Prostate gland (tissue), 2 donors: Measurements from ENCODE around the gene DDX23. TPM values are rescaled to one million over a fixed set of nuclear protein-coding genes. Genes with fewer than 3 reads are reported as not detected.

Experiments used
- DNase-seq: peaks from one replicate; pipeline ENCODE4 v3.0.0-alpha.2; 2019; ENCODE audit warnings: low spot score
- H3K27ac ChIP-seq, 2 donors: fragments of 200-600 bp; sonication (generic); 2 replicates each; pipeline ENCODE4 v1.5.1; 2017 to 2019
- H3K27me3 ChIP-seq: fragments of 200-600 bp; sonication (generic); replicated peaks from 2 replicates; pipeline ENCODE4 v1.5.1; 2019; ENCODE audit not compliant: insufficient read depth
- H3K36me3 ChIP-seq, 2 donors: fragments of 200-600 bp; sonication (generic); 1 replicate in 1 of 2; 2 replicates in 1 of 2; pipeline versions ENCODE4 v1.5.1 to v1.8.1; 2017 to 2019
- H3K4me1 ChIP-seq: fragments of 200-600 bp; sonication (generic); replicated peaks from 2 replicates; pipeline ENCODE4 v1.5.1; 2019
- H3K4me3 ChIP-seq, 2 donors: fragments of 200-600 bp; sonication (generic); 2 replicates each; pipeline ENCODE4 v1.5.1; 2017 to 2019
- H3K9me3 ChIP-seq: fragments of 200-600 bp; sonication (generic); 2 replicates; pipeline ENCODE4 v1.5.1; 2017
- POLR2A ChIP-seq: fragments of 450-650 bp; IDR thresholded peaks from one replicate; pipeline ENCODE4 v1.6.1; 2016; ENCODE audit warnings: antibody characterized with exemption, mild to moderate bottlenecking
- POLR2AphosphoS5 ChIP-seq: sonication (generic); formaldehyde crosslinking; IDR thresholded peaks from one replicate; pipeline ENCODE4 v1.6.1; 2017; ENCODE audit warnings: antibody characterized with exemption
- WGBS: methylation state at CpG from one replicate; pipeline ENCODE4 v1.1.5; 2018; 5-methylcytosine and 5-hydroxymethylcytosine counted together
- intact Hi-C: fragments of 100-400 bp; cut with DNase I; formaldehyde crosslinking; loops from one replicate; pipeline ENCODE4 v1.14.2; 2022
- total RNA-seq, 2 donors: library from RNA; depleted of rRNA; stranded (reverse); fragments of >200 nt; gene quantifications; one replicate each; pipeline ENCODE4 v1.1.0, GENCODE V29; 2016
- TF ChIP-seq, protein P1 (sequence below), 4 experiments: fragments of 200-600 bp in 2 of 4; fragments of 450-650 bp in 2 of 4; sonication (generic) in 2 of 4; IDR thresholded peaks; 1 replicate in 3 of 4; 2 replicates in 1 of 4; pipeline ENCODE4 v1.5.1; 2016 to 2019; ENCODE audit warnings: antibody characterized with exemption in 4 of 4, mild to moderate bottlenecking in 2 of 4, moderate library complexity in 2 of 4

The DDX23 gene
- total RNA-seq, 2 donors from 2014 or later = 71.0 to 87.2 TPM

DNA sequence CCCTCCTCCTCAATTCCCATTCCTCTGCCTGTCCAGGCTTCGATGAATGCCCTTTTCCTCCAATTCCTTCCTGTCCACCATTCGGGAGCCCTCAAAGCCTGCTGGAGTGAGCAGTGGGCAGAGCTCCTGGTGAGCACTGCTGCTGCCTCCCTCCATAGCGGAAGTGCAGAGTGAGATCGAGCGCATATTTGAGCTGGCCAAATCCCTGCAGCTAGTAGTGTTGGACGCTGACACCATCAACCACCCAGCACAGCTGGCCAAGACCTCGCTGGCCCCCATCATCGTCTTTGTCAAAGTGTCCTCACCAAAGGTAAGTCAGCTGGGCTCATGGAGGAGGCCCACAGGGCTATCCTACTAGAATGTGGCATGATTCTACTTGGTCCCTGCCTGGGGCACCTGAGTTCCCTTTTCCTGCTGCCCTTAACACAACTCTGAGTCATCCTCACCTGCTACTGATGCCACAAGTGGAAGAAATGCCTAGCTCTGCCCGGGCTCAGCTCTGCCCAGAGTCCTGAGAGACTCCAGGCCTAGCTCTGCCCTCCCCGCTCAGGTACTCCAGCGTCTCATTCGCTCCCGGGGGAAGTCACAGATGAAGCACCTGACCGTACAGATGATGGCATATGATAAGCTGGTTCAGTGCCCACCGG lies 25.6 kb downstream of the DDX23 start:
- Histone ChIP-seq H3K27me3 (no peaks in the 10 kb centered on the region), H3K27ac (no peak overlapping the region), H3K4me3 (no peak overlapping the region), H3K9me3 (no peaks in the 10 kb centered on the region), H3K4me1 (no peaks in the 10 kb centered on the region), H3K36me3 (peaks cover 4 to 20% of the 10 kb centered on the region in 2 donors)
- WGBS = 73% methylated on average over 15 of the region's 15 CpGs
- TF ChIP-seq, protein P1, sequence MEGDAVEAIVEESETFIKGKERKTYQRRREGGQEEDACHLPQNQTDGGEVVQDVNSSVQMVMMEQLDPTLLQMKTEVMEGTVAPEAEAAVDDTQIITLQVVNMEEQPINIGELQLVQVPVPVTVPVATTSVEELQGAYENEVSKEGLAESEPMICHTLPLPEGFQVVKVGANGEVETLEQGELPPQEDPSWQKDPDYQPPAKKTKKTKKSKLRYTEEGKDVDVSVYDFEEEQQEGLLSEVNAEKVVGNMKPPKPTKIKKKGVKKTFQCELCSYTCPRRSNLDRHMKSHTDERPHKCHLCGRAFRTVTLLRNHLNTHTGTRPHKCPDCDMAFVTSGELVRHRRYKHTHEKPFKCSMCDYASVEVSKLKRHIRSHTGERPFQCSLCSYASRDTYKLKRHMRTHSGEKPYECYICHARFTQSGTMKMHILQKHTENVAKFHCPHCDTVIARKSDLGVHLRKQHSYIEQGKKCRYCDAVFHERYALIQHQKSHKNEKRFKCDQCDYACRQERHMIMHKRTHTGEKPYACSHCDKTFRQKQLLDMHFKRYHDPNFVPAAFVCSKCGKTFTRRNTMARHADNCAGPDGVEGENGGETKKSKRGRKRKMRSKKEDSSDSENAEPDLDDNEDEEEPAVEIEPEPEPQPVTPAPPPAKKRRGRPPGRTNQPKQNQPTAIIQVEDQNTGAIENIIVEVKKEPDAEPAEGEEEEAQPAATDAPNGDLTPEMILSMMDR (IDR thresholded peaks at IDR 0.05) = no peak
- TF ChIP-seq POLR2AphosphoS5 (no peak), POLR2A (no peak)
- no peak for DNase-seq
- intact Hi-C loops = no loop called here

DNA sequence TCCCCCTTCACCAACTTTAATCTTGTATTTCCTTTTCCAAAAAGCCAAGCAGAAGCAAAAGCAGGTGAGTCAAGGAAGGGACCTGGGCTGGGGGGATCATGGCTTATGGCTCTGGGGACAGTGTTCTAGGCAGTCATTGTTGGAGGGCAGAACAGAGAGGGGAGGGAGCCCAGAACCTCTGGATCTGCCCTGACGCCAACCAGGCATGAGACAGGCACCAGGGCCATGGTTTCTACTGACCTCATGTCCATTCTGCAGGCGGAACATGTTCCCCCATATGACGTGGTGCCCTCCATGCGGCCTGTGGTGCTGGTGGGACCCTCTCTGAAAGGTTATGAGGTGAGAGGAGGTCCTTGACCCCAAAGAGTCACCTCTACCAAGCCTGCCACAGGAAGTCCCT lies 27.1 kb downstream of the DDX23 start:
- intact Hi-C loops = no loop called here
- Histone ChIP-seq H3K36me3 (peaks cover 0 to 6% of the 10 kb centered on the region in 2 donors), H3K4me3 (no peak overlapping the region), H3K27me3 (no peaks in the 10 kb centered on the region), H3K27ac (no peak overlapping the region), H3K4me1 (no peaks in the 10 kb centered on the region), H3K9me3 (no peaks in the 10 kb centered on the region)
- WGBS = 98% methylated on average over 4 of the region's 4 CpGs
- no peak for DNase-seq
- TF ChIP-seq POLR2A (no peak), POLR2AphosphoS5 (no peak)
- TF ChIP-seq, protein P1 (IDR thresholded peaks at IDR 0.05) = no peak

DNA sequence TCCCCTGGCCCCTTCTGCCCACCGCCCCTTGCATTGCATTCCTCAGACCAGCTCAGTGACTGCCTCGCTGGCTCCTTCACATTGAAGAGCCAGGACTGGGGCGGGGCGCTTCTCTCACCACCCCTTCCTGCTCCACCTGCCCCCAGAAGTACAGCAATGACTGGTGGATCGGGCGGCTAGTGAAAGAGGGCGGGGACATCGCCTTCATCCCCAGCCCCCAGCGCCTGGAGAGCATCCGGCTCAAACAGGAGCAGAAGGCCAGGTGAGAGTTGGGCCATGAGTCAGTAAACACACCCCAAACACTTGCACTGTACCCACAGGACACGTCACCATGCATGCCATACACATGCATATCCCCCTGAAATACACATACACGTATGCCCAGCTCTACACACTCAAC lies 27.9 kb downstream of the DDX23 start:
- 77% methylated on average over 12 of the region's 12 CpGs for whole genome bisulfite sequencing
- Histone ChIP-seq H3K36me3 (no peaks in the 10 kb centered on the region), H3K27me3 (no peaks in the 10 kb centered on the region), H3K9me3 (no peaks in the 10 kb centered on the region), H3K27ac (no peak overlapping the region), H3K4me1 (no peaks in the 10 kb centered on the region), H3K4me3 (no peak overlapping the region)
- intact Hi-C loops = no loop called here
- no peak for TF ChIP-seq POLR2AphosphoS5
- TF ChIP-seq POLR2A = no peak
- TF ChIP-seq, protein P1 (IDR thresholded peaks at IDR 0.05) = no peak
- DNase-seq = no peak

DNA sequence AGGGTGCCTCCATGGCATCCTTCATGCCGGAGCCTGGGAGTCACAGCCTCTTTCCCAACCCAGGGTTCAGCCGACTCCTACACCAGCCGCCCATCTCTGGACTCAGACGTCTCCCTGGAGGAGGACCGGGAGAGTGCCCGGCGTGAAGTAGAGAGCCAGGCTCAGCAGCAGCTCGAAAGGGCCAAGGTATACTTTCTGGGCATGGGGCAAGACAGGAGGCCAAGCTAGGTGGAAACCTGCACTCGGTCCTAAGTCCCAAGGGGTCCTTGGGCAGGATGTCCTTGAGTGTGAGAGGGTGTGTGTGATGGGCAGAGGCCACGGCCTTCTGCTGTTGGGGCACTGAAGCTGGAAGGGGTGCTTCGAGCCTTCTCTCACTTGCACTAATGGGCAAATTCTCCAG lies 28.7 kb downstream of the DDX23 start:
- Histone ChIP-seq H3K9me3 (no peaks in the 10 kb centered on the region), H3K36me3 (no peaks in the 10 kb centered on the region), H3K27ac (no peak overlapping the region), H3K4me3 (no peak overlapping the region), H3K4me1 (no peaks in the 10 kb centered on the region), H3K27me3 (no peaks in the 10 kb centered on the region)
- WGBS = 96% methylated on average over 11 of the region's 11 CpGs
- intact Hi-C loops = no loop called here
- TF ChIP-seq POLR2A (no peak), POLR2AphosphoS5 (no peak)
- TF ChIP-seq, protein P1 (IDR thresholded peaks at IDR 0.05) = no peak
- no peak for DNase-seq

DNA sequence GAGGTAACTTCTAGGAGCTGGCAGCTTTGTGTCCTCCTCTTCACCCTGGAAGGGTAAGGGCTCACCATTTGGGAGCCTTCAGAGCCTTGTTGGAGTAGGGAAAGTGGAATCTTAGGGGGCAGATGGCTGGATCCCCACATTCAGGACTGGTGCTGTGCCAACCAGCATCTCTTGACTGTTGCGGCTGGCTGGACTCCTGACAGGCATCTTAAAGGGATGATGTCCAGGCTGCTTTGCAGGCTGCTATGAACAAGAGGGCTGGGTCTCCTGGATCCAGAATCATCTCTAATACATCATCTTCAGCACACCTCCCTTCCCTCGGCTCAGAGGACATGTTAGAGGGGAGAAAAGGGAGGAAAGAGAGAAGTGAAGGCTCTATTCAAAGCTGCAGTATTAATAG lies 29.3 kb downstream of the DDX23 start:
- H3K27me3 ChIP-seq = no peaks in the 10 kb centered on the region
- no peaks in the 10 kb centered on the region for H3K9me3 ChIP-seq
- no peaks in the 10 kb centered on the region for H3K4me1 ChIP-seq
- no peak for DNase-seq
- WGBS = 62% methylated on average over 2 of the region's 2 CpGs
- intact Hi-C loops = no loop called here
- no peak overlapping the region for H3K4me3 ChIP-seq
- H3K36me3 ChIP-seq = no peaks in the 10 kb centered on the region
- no peak overlapping the region for H3K27ac ChIP-seq
- TF ChIP-seq POLR2AphosphoS5 (no peak), POLR2A (no peak)
- TF ChIP-seq, protein P1 (IDR thresholded peaks at IDR 0.05) = no peak
